GM18858 (cell line): ENCODE results near the gene CP.
"Not testable (repeated sequence)": the region's sequence is repeated elsewhere in the genome, so short reads cannot be mapped to it uniquely, and the experiment has no call there.

Experiments
- ATAC-seq: cut with Tn5 transposase; IDR thresholded peaks from one replicate; pipeline ENCODE4 v1.9.1; 2021; ENCODE audit not compliant: unreplicated experiment

Gene CP

DNA sequence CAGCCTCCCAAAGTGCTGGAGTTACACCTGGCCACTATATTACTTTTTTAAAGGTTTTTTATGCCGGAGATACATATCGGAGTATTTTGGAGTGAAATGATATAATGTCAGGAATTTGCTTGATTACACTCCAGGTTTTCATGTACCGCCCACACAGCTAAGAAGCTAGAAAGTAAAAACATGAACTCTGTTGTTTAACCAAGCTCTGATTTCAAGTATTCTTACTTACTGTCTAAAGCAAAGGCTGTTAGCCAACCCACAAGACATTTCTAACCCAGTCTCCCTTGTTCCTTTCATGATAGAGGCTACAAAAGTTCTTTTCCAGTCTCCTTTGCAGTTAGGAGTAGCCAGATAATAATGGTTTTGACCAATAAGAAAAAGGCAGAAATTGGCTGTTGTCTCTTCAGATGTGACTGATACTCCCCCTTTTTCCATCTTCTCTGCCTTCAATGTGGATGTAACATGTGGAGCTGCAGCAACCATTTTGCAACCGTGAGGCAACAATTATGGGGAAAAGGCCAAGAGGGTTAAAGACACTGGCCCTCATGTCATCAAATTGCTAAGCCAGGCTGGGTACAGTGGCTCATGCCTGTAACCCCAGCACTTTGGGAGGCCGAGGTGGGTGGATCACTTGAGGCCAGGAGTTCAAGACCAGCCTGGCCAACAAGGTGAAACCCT lies 6.1 kb upstream of the CP start:
- no peak for ATAC-seq

DNA sequence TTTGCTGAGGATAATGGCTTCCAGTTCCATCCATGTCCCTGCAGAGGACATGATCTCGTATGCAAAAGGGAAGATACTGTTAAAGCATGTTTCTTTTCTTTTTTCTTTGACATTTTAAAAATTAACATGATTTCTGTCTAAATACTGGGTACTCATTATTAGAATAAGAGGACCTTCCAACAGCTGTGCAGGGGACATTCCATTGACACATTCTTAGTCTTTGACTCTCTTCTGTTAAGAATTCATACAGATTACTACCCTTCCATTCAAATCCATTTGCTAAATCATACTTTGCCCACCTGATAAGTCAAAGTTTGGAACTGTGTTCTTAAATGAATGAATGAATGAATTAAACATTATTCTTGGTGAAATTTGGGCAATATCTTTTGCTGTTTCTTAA lies 5.1 kb upstream of the CP start:
- no peak for ATAC-seq

DNA sequence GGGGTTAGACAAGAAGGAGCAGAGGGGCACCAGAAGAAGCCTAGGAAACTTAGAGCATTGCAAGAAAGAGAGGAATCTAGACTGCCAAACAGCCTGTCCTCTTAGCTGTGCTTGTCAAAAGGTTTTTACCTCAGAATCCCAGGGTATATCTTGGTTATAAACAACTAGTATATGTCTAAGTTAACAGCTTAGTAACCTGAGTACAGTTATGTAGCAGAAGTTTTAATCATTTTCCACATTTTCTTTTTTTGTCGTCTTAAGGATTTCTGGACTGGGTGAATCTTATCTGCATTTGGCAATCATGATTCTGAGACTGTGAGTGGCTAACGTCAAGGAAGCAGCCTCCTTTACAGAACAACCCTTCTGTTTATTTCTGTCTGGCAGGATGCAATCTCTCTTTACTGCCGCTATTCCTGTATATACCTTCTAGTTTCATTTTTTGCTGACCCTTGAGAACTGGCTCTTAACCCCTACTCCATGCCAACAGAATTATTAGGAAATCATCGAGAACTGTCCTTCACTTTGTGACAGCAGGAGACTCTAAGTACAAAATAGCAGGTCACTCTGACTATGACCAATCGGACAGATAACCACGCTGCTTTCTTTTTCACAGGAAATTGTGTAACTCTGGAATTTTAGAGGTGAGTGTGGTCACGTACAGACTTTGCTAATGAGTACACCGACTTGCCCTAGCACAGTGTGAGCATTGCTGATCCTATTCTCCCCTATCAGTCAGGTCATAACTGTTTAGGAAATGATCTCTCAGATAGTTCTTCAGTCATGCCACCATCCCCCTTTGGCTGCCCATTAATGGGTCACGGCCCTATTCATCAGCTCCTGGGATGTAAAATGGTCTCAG lies 3.3 kb upstream of the CP start:
- ATAC-seq: peak; percentile 97

DNA sequence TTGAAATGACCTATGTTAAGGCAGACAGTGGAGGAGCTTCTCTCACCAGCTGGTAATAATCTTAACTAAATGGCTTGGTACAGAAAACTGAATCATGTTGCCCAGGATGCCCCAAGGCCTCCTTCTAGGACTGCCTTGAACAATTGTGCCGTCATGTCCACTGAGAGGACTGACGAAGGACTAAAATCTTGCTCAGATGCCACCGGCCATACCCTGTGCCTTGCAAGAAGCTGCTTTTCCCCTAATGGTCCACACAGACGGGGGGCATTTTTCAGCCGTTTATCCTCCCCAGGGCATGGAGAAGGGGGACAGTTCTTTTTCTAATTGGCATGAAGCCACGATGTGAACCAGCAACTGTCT lies 1.8 kb upstream of the CP start:
- ATAC-seq: no peak

DNA sequence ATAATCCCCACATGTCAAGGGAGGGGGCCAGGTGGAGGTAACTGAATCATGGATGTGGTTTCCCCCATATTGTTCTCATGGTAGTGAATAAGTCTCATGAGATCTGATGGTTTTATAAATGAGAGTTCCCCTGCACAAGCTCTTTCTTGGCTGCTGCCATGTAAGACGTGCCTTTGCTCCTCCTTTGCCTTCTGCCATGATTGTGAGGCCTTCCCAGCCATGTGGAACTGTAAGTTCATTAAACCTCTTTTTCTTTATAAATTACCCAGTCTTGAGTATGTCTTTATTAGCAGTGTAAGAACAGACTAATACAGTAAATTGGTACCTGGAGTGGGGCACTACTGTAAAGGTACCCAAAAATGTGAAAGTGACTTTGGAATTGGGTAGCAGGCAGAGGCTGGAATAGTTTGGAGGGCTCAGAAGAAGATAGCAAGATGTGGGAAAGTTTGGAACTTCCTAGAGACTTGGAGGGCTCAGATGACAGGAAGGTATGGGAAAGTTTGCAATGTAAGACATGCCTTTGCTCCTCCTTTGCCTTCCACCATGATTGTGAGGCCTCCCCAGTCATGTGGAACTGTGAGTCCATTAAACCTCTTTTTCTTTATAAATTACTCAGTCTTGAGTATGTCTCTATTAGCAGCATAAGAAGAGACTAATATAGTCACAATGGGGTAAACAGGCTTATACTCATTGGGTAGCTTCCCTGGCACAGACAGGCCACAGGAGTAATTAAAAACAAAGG lies 2.1 kb downstream of the CP start:
- not testable (repeated sequence) for ATAC-seq

DNA sequence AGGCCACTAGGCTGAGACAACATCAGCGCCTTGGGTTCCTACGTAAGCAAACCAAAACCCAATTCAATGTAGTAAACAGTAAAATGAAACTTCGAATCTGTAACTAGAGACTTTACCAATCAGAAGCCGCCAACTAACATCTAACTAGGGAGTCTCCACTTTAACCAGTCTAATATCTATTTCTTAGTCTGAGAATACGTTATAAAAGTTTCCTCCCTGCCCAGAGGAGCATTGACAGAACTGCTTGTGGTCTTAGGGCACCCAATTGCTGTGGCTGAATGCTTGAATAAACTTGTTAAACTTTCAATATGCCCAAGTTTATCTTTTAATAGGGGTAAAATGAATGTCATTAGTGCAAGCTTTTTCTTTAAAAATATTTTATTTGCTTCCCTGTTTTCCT lies 4.3 kb downstream of the CP start:
- ATAC-seq: no peak

DNA sequence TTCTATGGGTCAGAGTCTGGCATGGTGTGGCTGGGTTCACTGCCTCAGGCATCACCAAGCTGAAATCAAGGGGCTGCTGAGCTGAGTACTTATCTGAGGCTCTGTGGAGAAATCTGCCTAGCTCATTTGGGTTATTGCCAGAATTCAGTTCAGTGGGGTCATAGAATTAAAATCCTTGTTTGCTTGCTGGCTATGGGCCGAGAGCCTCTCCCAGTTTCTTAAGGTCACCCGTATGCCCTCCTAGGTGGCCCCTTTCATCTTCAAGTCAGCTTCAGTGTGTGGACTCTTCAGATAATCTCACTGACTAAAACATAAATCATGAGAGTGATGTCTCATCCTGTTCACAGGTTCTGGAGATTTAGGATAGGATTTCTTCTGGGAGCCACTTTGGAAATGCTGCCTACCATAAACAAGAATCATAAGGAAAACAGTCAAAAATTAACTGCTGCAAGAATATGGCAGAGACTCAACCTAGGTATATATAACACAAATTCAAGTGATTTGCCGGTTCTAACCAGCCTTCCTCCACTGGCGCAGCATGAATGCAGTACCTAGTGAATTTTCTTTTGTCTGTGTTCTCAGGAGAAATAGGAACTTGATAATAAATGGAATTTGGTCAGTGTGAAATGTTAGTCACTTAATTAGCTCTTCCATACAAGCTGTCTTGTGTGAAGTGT lies 5.3 kb downstream of the CP start:
- ATAC-seq: no peak

DNA sequence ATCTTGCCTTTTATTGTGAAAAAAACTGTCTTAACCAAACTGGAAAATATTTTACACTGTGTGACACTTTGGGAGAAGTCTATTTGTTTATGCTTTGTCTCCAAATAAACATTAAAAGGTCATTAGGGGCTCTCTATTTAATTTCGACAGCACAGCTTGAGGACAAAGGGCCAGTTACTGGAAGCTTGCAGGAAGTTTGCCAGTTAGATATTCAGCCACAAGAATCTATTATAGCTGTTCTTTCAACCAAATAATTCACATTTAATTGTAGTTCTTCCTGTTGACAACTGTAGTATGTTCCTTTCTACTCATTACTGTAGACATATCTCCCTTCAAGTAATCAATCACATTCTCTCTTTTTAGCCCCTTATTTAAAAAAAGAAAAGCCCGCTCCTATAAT lies 6.1 kb downstream of the CP start:
- no peak for ATAC-seq

DNA sequence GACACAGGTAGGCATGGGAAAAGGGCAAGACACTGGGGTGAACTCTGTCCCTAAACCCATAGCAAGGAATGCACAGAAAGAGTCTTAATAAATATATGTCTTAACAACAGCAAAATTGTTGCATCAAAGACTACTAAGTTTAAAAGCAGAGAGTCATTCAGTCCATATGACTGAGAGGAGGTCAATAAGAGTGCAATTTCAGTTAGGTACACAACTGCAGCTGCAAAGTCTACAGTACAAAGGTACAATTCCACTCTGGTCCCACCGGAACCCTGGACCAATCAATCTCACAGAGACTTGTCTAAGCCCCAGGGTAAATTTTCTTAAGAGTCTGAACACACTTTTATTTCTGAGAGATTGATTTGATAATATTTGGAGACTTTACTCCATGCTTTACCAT lies 6.9 kb downstream of the CP start:
- no peak for ATAC-seq

DNA sequence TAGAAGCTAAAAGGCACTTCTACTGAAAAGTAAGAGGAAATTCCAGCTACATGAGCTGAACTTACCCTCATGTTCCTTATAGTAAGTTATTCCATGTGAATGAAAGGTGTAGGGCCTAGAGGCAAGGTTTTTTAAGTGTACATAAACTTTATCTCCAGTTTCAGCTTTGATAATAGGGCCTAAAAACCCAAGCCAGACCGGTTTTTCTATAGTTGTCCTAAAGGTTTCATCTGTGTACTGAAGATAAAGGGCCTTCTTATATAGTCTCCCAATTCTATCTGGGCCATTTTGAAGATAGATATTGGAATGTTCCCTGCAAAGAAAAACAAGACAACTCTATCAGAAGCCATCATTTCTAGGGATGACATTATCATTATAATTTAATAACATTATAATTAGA lies 9.2 kb downstream of the CP start:
- ATAC-seq: no peak

DNA sequence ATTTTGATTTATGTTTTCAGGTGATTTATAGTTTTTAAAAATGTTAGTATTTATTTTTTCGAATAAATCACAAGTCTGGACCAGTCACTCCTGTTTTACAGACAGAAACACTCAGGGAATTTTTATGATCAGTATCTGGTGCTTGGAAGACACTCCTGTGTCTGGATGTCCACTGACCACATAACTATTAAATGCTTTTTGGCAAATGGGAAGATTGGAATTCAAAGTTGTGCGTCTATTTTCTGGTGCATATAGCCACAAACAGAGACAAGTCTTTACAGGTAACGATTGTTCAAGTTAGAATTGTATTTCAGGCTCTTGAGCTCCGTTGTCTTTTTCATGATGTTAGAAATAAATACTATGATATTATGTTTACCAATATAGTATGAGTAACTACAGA lies 12.2 kb downstream of the CP start:
- ATAC-seq: no peak

DNA sequence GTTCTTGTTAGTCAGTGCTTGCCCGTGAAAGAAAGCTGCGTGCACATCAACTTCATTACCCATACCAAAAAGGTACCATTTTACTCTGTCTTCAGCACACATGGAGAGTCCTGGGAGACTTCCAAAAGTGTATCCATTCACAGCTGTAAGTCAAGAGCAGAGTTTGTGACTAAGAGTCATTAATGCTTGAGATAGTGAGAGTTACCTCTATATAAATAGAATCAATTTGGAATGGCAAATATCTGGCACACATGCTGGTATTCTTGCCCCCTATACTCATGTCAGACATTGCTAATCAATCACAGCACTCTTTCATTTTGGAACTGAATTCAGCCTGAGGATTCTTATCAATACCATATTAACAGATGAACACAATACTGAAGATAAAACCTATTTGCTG lies 14.2 kb downstream of the CP start:
- no peak for ATAC-seq

DNA sequence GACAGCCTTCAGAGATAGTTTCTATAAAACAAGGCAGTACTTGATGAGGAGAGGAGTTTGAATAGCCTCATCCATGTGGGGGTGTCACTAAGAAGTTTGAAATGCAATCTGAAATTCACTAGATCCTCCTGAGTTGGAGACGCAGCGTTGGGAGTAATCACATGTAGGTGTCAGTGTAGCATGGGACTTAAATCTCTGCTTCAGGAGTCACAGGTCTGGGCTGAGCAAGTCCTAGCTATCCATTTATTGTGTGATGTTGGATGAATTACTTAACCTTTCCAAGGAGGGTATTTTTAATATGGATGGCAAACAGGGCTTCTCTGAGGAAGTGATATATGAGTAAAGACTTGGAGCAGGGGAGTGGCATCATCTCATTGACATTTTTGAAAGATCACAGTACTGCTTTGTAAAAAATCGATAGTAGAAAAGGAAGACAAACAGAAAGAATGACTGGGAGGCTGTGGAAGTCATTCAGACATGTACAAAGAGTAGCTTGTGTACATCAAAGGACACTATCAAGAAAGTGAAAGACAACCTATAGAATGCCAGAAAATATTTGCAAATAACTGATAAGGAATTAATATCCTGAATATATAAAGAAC lies 17.1 kb downstream of the CP start:
- ATAC-seq: no peak

DNA sequence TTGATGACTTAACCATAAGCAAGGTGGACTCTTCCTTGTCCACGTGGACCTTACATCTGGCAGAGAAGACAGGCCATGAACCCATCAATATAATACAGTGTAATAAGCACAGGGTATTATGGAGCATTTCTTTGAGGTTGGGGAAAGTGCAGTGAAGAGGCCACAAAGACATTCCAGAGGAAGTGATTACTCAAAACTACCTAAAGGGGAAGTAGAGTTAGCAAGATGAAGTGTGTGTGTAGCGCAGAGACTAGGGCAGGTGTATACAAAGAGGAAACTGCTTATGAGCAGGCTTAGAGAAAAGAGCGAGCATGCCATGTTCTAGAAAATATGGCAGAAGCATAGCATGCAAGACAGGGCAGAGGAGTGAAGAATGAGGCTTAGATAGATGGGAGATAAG lies 17.9 kb downstream of the CP start:
- peak; percentile 99 for ATAC-seq

DNA sequence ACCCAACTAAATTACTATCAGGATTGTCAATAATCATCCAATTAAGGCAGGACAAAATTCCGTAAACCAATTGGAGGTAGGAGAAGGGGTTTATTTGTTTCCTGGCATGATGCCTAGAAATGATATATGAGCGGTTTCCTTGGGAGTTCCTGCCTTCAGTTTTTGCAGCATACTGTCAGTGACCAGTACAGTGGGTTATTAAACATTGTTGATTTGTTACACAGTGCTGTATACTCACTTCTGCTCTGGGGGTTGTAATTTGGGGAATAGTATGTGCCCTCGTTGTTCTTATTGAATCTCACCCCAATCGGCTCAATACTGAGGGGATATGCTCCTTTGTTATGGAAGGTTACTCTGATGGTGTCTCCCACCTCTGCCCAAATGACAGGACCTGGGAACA lies 22.2 kb downstream of the CP start:
- no peak for ATAC-seq

DNA sequence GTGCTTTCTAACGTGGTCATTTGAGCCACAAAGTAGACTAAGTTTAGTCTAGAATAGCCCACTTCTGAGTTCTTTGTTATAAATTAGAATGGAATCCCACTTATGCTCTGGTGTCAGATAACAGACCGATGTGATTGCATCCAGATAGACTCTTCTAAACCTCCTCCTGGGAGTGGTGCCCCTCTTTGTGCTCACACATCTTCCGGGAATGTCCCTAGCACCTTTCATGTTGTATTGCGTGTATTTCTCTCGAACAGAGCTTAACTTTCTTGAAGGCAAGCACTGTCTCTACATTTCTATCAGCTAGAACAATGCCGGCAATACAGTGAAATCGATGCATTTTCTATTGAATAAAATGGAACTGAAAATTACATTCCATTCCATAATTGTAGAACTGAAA lies 23.0 kb downstream of the CP start:
- ATAC-seq: no peak

DNA sequence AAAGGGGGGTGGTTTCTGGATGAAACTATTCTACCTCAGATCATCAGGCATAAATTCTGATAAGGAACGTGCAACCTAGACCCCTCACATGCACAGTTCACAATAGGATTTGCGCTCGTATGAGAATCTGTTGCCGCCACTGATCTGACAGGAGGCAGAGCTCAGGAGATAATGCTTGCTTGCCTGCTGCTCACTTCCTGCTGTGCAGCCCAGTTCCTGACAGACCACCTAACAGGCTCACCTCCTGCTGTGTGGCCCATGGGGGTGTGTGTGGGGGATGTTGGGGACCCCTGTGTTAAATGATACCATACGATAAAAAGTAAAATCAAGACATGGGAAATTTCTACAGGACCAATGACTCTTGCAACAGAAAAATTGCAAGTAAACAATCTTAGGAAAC lies 24.0 kb downstream of the CP start:
- ATAC-seq: no peak

DNA sequence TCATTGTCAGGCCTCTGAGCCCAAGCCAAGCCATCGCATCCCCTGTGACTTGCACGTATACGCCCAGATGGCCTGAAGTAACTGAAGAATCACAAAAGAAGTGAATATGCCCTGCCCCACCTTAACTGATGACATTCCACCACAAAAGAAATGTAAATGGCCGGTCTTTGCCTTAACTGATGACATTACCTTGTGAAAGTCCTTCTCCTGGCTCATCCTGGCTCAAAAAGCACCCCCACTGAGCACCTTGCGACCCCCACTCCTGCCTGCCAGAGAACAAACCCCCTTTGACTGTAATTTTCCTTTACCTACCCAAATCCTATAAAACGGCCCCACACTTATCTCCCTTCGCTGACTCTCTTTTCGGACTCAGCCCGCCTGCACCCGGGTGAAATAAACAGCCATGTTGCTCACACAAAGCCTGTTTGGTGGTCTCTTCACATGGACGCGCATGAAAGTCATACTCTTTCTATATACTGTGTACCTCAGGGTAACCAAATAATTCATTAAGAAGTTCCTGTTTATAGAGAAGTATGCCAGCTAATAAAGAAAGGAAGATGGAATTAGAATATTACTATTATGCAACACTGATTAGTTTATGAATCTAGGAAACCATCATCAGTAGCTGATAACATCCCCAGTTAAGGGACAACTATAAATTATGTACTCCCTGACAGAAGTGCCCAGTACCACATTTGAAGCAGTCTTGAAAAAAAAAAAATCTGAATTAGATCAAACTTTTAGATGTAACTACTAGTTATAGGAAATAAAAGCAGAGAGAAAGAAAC lies 24.6 kb downstream of the CP start:
- not testable (repeated sequence) for ATAC-seq

DNA sequence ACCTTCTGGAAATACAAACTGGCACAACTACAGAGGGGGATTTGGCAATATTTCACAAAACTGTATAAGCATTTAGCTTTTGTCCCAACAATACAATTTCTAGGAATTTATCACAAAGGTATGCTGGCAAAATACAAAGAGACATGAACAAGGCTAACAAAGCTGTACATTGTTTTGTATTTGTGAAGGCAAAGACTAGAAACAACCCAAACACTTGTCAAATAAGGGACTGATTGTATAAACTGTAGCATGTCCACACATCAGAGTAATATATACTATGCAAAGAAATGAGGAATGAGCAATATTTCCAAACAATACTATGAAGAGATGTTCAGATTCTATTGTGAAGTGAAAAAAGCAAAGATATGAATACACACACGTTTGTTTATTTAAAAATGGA lies 26.4 kb downstream of the CP start:
- no peak for ATAC-seq

DNA sequence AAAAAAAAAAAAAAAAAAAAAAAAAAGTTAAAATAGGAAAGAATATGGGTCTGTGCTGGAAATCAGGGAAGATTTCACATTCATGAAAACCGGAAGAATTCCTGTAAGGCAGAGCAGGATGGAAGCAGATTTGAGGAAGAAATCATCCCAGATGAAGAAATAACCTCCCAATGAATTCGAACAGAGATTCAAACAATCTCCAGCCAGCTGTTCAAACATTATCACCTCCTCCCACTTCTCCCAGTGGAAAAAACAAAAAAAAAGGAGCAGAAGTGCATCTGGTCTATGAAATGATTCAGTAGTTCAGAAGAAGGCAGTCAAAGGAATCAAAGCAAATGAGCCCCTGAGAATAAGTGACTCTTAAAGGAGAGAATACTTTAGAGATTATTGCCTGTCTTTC lies 33.1 kb downstream of the CP start:
- ATAC-seq: no peak
